Gastroesophageal sphincter (tissue), 4 donors: ENCODE results near the gene SETD1A. TPM values are rescaled to one million over a fixed set of nuclear protein-coding genes. Genes with fewer than 3 reads are reported as not detected.

Source experiments
- ATAC-seq: fragments of 150-250 bp; one replicate; pipeline ENCODE4 v1.9.1; 2016; ENCODE audit warnings: mild to moderate bottlenecking, moderate library complexity
- H3K27ac ChIP-seq, 4 donors: fragments of 200-600 bp; sonication (generic) in 3 of 4; 1 replicate in 3 of 4; 2 replicates in 1 of 4; pipeline ENCODE4 v1.5.1; 2016 to 2019
- H3K27me3 ChIP-seq: fragments of 200-600 bp; sonication (generic); one replicate; pipeline ENCODE4 v1.5.1; 2019
- H3K36me3 ChIP-seq, 2 donors: fragments of 200-600 bp; sonication (generic); one replicate each; pipeline ENCODE4 v1.5.1; 2019; ENCODE audit warnings: control low read depth in 1 of 2
- H3K4me1 ChIP-seq, 3 donors: fragments of 200-600 bp; sonication (generic); 1 replicate in 2 of 3; 2 replicates in 1 of 3; pipeline ENCODE4 v1.5.1; 2016 to 2019; ENCODE audit warnings: control low read depth in 2 of 3
- H3K4me3 ChIP-seq, 2 donors: fragments of 200-600 bp; sonication (generic); one replicate each; pipeline ENCODE4 v1.5.1; 2019; ENCODE audit warnings: mild to moderate bottlenecking in 1 of 2, moderate library complexity in 1 of 2
- H3K9me3 ChIP-seq, 3 donors: fragments of 200-600 bp; sonication (generic); one replicate each; pipeline ENCODE4 v1.5.1; 2017 to 2019; ENCODE audit warnings: control low read depth in 2 of 3
- CTCF ChIP-seq, 4 experiments: fragments of 200-600 bp in 2 of 4; fragments of 450-650 bp in 2 of 4; sonication (generic) in 1 of 4; IDR thresholded peaks; one replicate each; pipeline ENCODE4 v1.5.1; 2017 to 2019; ENCODE audit warnings: antibody characterized with exemption in 4 of 4, mild to moderate bottlenecking in 2 of 4, moderate library complexity in 2 of 4
- EP300 ChIP-seq: sonication (generic); formaldehyde crosslinking; IDR thresholded peaks from one replicate; pipeline ENCODE4 v1.6.1; 2017; ENCODE audit warnings: antibody characterized with exemption, mild to moderate bottlenecking
- POLR2A ChIP-seq, 2 donors: fragments of 450-650 bp; IDR thresholded peaks; one replicate each; pipeline ENCODE4 v1.6.1; 2017; ENCODE audit warnings: antibody characterized with exemption in 2 of 2, mild to moderate bottlenecking in 2 of 2, moderate library complexity in 1 of 2
- POLR2AphosphoS5 ChIP-seq: sonication (generic); formaldehyde crosslinking; IDR thresholded peaks from one replicate; pipeline ENCODE4 v1.6.1; 2017; ENCODE audit warnings: antibody characterized with exemption
- WGBS, 2 donors: methylation state at CpG; one replicate each; pipeline ENCODE4 v1.1.5; 2018; ENCODE audit warnings: low coverage in 1 of 2; 5-methylcytosine and 5-hydroxymethylcytosine counted together
- total RNA-seq, 4 donors: library from RNA; depleted of rRNA; stranded (reverse); fragments of >200 nt; gene quantifications; one replicate each; pipeline ENCODE4 v1.1.0, GENCODE V29; 2016

The SETD1A gene
- total RNA-seq, 4 donors from 2014 or later = 5.5 to 12.9 (median 10.1) TPM

GRCh38 chr16:30995927-30996323 lies 38.4 kb downstream of the SETD1A start:
- TF ChIP-seq CTCF (IDR thresholded peaks at IDR 0.05) (no peak), EP300 (no peak), POLR2A (IDR thresholded peaks at IDR 0.05) (no peak), POLR2AphosphoS5 (no peak)
- Histone ChIP-seq H3K9me3 (no peaks in the 10 kb centered on the region), H3K27ac (peak overlapping the region in 3 of 4 donors; percentile 86 to 89 (median 87)), H3K27me3 (no peaks in the 10 kb centered on the region), H3K4me3 (peak overlapping the region in 1 of 2 donors; percentile 66), H3K36me3 (no peaks in the 10 kb centered on the region), H3K4me1 (peaks cover 0 to 20% (median 12%) of the 10 kb centered on the region in 3 donors)
- 67 to 84% methylated on average over 6 to 11 of the region's 11 CpGs for WGBS, 2 donors
- ATAC-seq = no peak

GRCh38 chr16:30996324-30996984 lies 38.9 kb downstream of the SETD1A start:
- ATAC-seq = peak; percentile 32
- TF ChIP-seq POLR2A (IDR thresholded peaks at IDR 0.05) (no peak), EP300 (no peak), CTCF (IDR thresholded peaks at IDR 0.05) (no peak), POLR2AphosphoS5 (no peak)
- 38 to 44% methylated on average over 3 to 6 of the region's 23 CpGs for WGBS, 2 donors
- Histone ChIP-seq H3K9me3 (no peaks in the 10 kb centered on the region), H3K36me3 (no peaks in the 10 kb centered on the region), H3K4me3 (peak overlapping the region; percentile 44 to 66), H3K4me1 (peaks cover 0 to 20% (median 12%) of the 10 kb centered on the region in 3 donors), H3K27me3 (no peaks in the 10 kb centered on the region), H3K27ac (peak overlapping the region; percentile 4 to 89 (median 86))

GRCh38 chr16:30996985-30997724 lies 39.6 kb downstream of the SETD1A start:
- Histone ChIP-seq H3K4me1 (peaks cover 0 to 20% (median 12%) of the 10 kb centered on the region in 3 donors), H3K9me3 (no peaks in the 10 kb centered on the region), H3K4me3 (peak overlapping the region; percentile 44 to 66), H3K27me3 (no peaks in the 10 kb centered on the region), H3K27ac (peak overlapping the region; percentile 4 to 89 (median 86)), H3K36me3 (no peaks in the 10 kb centered on the region)
- peak; percentile 93 for ATAC-seq
- WGBS, 2 donors = 0% methylated on average over 2 of the region's 60 CpGs; no CpG with 5 or more reads in 1 of the 2 donors
- TF ChIP-seq CTCF (IDR thresholded peaks at IDR 0.05) = no peak
- TF ChIP-seq POLR2AphosphoS5 = peak; percentile 60
- TF ChIP-seq POLR2A (IDR thresholded peaks at IDR 0.05) = peak; percentile 43 to 54
- TF ChIP-seq EP300 = no peak

- Histone ChIP-seq H3K4me3 (peak overlapping the region; percentile 44 to 66), H3K27ac (peak overlapping the region in 3 of 4 donors; percentile 86 to 89 (median 87)), H3K27me3 (no peaks in the 10 kb centered on the region), H3K4me1 (peaks cover 0 to 20% (median 12%) of the 10 kb centered on the region in 3 donors), H3K9me3 (no peaks in the 10 kb centered on the region), H3K36me3 (no peaks in the 10 kb centered on the region)
- no peak for TF ChIP-seq POLR2A (IDR thresholded peaks at IDR 0.05)
- no peak for TF ChIP-seq POLR2AphosphoS5
- no peak for TF ChIP-seq CTCF (IDR thresholded peaks at IDR 0.05)
- no peak for TF ChIP-seq EP300
- WGBS, 2 donors = 37% methylated on average over 3 of the region's 21 CpGs; no CpG with 5 or more reads in 1 of the 2 donors
- ATAC-seq = no peak
Observed at GRCh38 chr16:30997725-30998711, 40.5 kb downstream of the SETD1A start.
